GM12892 (cell line): ENCODE data around the gene MAN1A2.

Source experiments
- POLR2A ChIP-seq: IDR thresholded peaks from 2 replicates; pipeline ENCODE4 v1.6.1; 2011; ENCODE audit warnings: low read depth, low read length, control low read depth
- TAF1 ChIP-seq: IDR thresholded peaks from 2 replicates; pipeline ENCODE4 v1.6.1; 2011; ENCODE audit warnings: low read depth, mild to moderate bottlenecking, control low read depth, low read length, borderline replicate concordance

- TF ChIP-seq TAF1 = no peak
- TF ChIP-seq POLR2A = no peak
These were observed 127.8 kb downstream of the MAN1A2 start for GRCh38 chr1:117495068-117495467.
